Testis (tissue), 2 donors: ENCODE measurements around the gene CYP3A4.

Experiments
- CTCF ChIP-seq, 3 experiments: fragments of 450-650 bp in 2 of 3; fragments of 200-600 bp in 1 of 3; sonication (generic) in 1 of 3; IDR thresholded peaks; one replicate each; pipeline ENCODE4 v1.5.1; 2016 to 2019; ENCODE audit warnings: antibody characterized with exemption in 3 of 3, mild to moderate bottlenecking in 2 of 3, moderate library complexity in 1 of 3
- POLR2A ChIP-seq: fragments of 450-650 bp; IDR thresholded peaks from one replicate; pipeline ENCODE4 v1.6.1; 2017; ENCODE audit warnings: antibody characterized with exemption, mild to moderate bottlenecking, moderate library complexity

GRCh38 chr7:99713995-99714570, 69.9 kb downstream of the CYP3A4 start:
- TF ChIP-seq CTCF (IDR thresholded peaks at IDR 0.05) (no peak), POLR2A (no peak)
